ENCODE data around the gene SFRP2. TPM values are rescaled to one million over a fixed set of nuclear protein-coding genes. Genes with fewer than 3 reads are reported as not detected.

SFRP2 gene
- total RNA-seq = under 1 TPM in 3 of 4 donors, not detected in 1; 0.59 to 0.86 (median 0.83) TPM

GRCh38 chr4:153788413-153789276, at the start of gene SFRP2:
Gene SFRP2, minus strand, starts transcription at chr4:153789083. Its CDS starts 248 bp downstream, at chr4:153788835.
- DNase-seq = no peak
- TF ChIP-seq CTCF (IDR thresholded peaks at IDR 0.05 in 4 of 5, conservative IDR thresholded peaks at IDR 0.05 in 1 of 5) (no peak), POLR2A (IDR thresholded peaks at IDR 0.05) (no peak)
- Histone ChIP-seq H3K27ac (no peak within 1 kb of the TSS), H3K4me1 (peaks cover 0 to 16% of the 10 kb centered on the region in 2 donors), H3K36me3 (no peaks in the 10 kb centered on the region), H3K4me3 (peak within 1 kb of the TSS; percentile 40 to 55 (median 42)), H3K27me3 (peaks cover 68 to 73% (median 73%) of the 10 kb centered on the region in 3 donors), H3K9me3 (no peaks in the 10 kb centered on the region)
- no peak for ATAC-seq
- in situ Hi-C loops (cut with MboI; ENCODE audit: low sequenced_read_pairs in 4 of 4) (loop anchor here in 1 of 4 donors (25.0 kb wide), 1 partner anchor 524 kb away; no protein-coding TSS in a partner anchor), intact Hi-C loops (cut with DNase I; ENCODE audit: low total_unique reads) (no loop called here)

- in situ Hi-C loops (cut with MboI; ENCODE audit: low sequenced_read_pairs in 4 of 4) (no loop called here), intact Hi-C loops (cut with DNase I; ENCODE audit: low total_unique reads) (no loop called here)
- H3K36me3 ChIP-seq = no peaks in the 10 kb centered on the region
- H3K4me3 ChIP-seq = no peak overlapping the region
- no peaks in the 10 kb centered on the region for H3K27me3 ChIP-seq
- no peak for TF ChIP-seq CTCF (IDR thresholded peaks at IDR 0.05 in 4 of 5, conservative IDR thresholded peaks at IDR 0.05 in 1 of 5)
- TF ChIP-seq POLR2A (IDR thresholded peaks at IDR 0.05) = no peak
- H3K9me3 ChIP-seq = no peaks in the 10 kb centered on the region
- no peaks in the 10 kb centered on the region for H3K4me1 ChIP-seq
- ATAC-seq = no peak
- no peak overlapping the region for H3K27ac ChIP-seq
- no peak for DNase-seq
Measured at GRCh38 chr4:153838564-153838963, 49.7 kb upstream of the SFRP2 start.

GRCh38 chr4:153834901-153835300, 46.0 kb upstream of the SFRP2 start:
- DNase-seq (no peak), ATAC-seq (no peak)
- Histone ChIP-seq H3K4me1 (no peaks in the 10 kb centered on the region), H3K36me3 (no peaks in the 10 kb centered on the region), H3K9me3 (no peaks in the 10 kb centered on the region), H3K4me3 (no peak overlapping the region), H3K27me3 (no peaks in the 10 kb centered on the region), H3K27ac (no peak overlapping the region)
- no peak for TF ChIP-seq CTCF (IDR thresholded peaks at IDR 0.05 in 4 of 5, conservative IDR thresholded peaks at IDR 0.05 in 1 of 5)
- no peak for TF ChIP-seq POLR2A (IDR thresholded peaks at IDR 0.05)
- in situ Hi-C loops (cut with MboI; ENCODE audit: low sequenced_read_pairs in 4 of 4) = no loop called here
- intact Hi-C loops (cut with DNase I; ENCODE audit: low total_unique reads) = no loop called here

- in situ Hi-C loops (cut with MboI; ENCODE audit: low sequenced_read_pairs in 4 of 4) = no loop called here
- no peaks in the 10 kb centered on the region for H3K9me3 ChIP-seq
- intact Hi-C loops (cut with DNase I; ENCODE audit: low total_unique reads) = no loop called here
- ATAC-seq = no peak
- H3K27me3 ChIP-seq = no peaks in the 10 kb centered on the region
- no peak for DNase-seq
- H3K4me3 ChIP-seq = no peak overlapping the region
- TF ChIP-seq POLR2A (IDR thresholded peaks at IDR 0.05) (no peak), CTCF (IDR thresholded peaks at IDR 0.05 in 4 of 5, conservative IDR thresholded peaks at IDR 0.05 in 1 of 5) (no peak)
- no peaks in the 10 kb centered on the region for H3K36me3 ChIP-seq
- H3K4me1 ChIP-seq = no peaks in the 10 kb centered on the region
- no peak overlapping the region for H3K27ac ChIP-seq
Measured at GRCh38 chr4:153832720-153833287, 43.9 kb upstream of the SFRP2 start.
